Activated naive CD8-positive, alpha-beta T cell treated with anti-CD3 and anti-CD28 coated beads, Interleukin-2, amount 50 U/mL, for 24 hours (primary cell): Measurements from ENCODE around the gene ZFAND2B.

Experiments used
- ATAC-seq: fragments of 150-1000 bp; cut with Tn5 transposase; one replicate; pipeline ENCODE4 v1.10.0; 2021
- DNase-seq: peaks from one replicate; pipeline ENCODE4 v3.0.0; 2021
- H3K27ac Mint-ChIP-seq: one replicate; pipeline ENCODE4 v1.8.0; 2021; ENCODE audit warnings: mild to moderate bottlenecking, mixed read lengths
- H3K27me3 Mint-ChIP-seq: one replicate; pipeline ENCODE4 v1.8.0; 2021; ENCODE audit warnings: mixed read lengths
- H3K36me3 Mint-ChIP-seq: one replicate; pipeline ENCODE4 v1.8.0; 2021; ENCODE audit warnings: low read depth, mixed read lengths
- H3K4me1 Mint-ChIP-seq: one replicate; pipeline ENCODE4 v1.8.0; 2021; ENCODE audit warnings: mixed read lengths
- H3K4me3 Mint-ChIP-seq: one replicate; pipeline ENCODE4 v1.8.0; 2021; ENCODE audit warnings: mild to moderate bottlenecking, moderate library complexity, mixed read lengths
- H3K9me3 Mint-ChIP-seq: one replicate; pipeline ENCODE4 v1.8.0; 2021; ENCODE audit warnings: mixed read lengths

Gene ZFAND2B

GRCh38 chr2:219218732-219219701 lies 12.4 kb downstream of the ZFAND2B start, which contains the start of gene ABCB6:
Gene ABCB6, minus strand, starts transcription at chr2:219218958. Its CDS starts 285 bp downstream, at chr2:219218673.
- Mint-ChIP-seq H3K27ac (peak within 1 kb of the TSS; percentile 81), H3K27me3 (no peaks in the 10 kb centered on the region), H3K36me3 (peaks cover 39% of the 10 kb centered on the region), H3K9me3 (no peaks in the 10 kb centered on the region), H3K4me1 (peaks cover 18% of the 10 kb centered on the region), H3K4me3 (peak within 1 kb of the TSS; percentile 83)
- peak; percentile 89 for DNase-seq
- peak; percentile 79 for ATAC-seq

GRCh38 chr2:219219784-219220532 lies 13.4 kb downstream of the ZFAND2B start:
- ATAC-seq, result no peak
- no peak for DNase-seq
- Mint-ChIP-seq H3K36me3 (peaks cover 37% of the 10 kb centered on the region), H3K4me3 (no peak overlapping the region), H3K27ac (no peak overlapping the region), H3K4me1 (peaks cover 18% of the 10 kb centered on the region), H3K27me3 (no peaks in the 10 kb centered on the region), H3K9me3 (no peaks in the 10 kb centered on the region)

DNA sequence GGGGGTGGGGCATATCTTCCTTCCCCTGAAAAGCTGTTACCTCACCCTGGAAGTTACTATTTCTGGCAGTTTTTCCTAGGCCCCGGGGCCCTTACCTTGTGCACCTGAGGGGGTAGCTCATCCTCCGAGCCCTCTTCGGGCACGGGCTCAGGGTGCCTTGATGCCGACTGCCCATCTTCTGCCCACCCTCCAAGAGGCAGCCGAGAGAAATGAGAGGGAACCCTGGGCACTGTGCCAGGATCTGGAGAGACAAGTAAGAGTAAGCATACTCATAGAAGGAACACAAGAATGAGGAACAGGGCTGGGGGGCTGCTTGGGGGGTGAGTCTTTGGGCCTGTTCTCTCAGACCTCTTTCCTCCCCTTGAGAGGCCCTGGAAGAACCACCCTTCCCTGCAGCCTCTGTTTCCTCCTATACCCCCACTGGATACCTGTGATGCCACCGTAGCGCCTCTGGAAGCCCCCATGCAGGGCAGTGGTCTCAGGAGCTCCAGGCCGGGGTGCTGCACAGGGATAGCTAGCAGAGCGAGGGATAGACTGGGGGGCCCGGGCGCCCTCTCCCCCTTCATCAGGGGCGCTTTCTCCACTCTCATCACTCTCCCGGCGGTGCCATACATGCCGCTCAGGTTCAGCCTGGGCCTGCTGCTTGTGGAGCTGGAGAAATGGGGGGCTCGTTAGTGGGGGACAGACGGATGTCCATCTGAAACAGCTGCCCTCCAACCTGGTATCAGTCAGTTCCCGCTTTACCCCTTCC lies 14.2 kb downstream of the ZFAND2B start:
- no peak for ATAC-seq
- Mint-ChIP-seq H3K4me1 (peaks cover 18% of the 10 kb centered on the region), H3K36me3 (peaks cover 41% of the 10 kb centered on the region), H3K27ac (no peak overlapping the region), H3K27me3 (no peaks in the 10 kb centered on the region), H3K4me3 (no peak overlapping the region), H3K9me3 (no peaks in the 10 kb centered on the region)
- DNase-seq, result no peak

GRCh38 chr2:219221957-219222518 lies 15.5 kb downstream of the ZFAND2B start:
- no peak for DNase-seq
- H3K4me1 Mint-ChIP-seq, result peaks cover 13% of the 10 kb centered on the region
- no peak for ATAC-seq
- no peak overlapping the region for H3K4me3 Mint-ChIP-seq
- H3K27me3 Mint-ChIP-seq, result no peaks in the 10 kb centered on the region
- no peaks in the 10 kb centered on the region for H3K9me3 Mint-ChIP-seq
- H3K27ac Mint-ChIP-seq, result no peak overlapping the region
- peaks cover 45% of the 10 kb centered on the region for H3K36me3 Mint-ChIP-seq

- Mint-ChIP-seq H3K36me3 (peaks cover 39% of the 10 kb centered on the region), H3K9me3 (no peaks in the 10 kb centered on the region), H3K4me3 (no peak overlapping the region), H3K4me1 (peaks cover 19% of the 10 kb centered on the region), H3K27me3 (no peaks in the 10 kb centered on the region), H3K27ac (no peak overlapping the region)
- DNase-seq (no peak), ATAC-seq (no peak)
Measured at GRCh38 chr2:219223831-219224610, 17.4 kb downstream of the ZFAND2B start.

DNA sequence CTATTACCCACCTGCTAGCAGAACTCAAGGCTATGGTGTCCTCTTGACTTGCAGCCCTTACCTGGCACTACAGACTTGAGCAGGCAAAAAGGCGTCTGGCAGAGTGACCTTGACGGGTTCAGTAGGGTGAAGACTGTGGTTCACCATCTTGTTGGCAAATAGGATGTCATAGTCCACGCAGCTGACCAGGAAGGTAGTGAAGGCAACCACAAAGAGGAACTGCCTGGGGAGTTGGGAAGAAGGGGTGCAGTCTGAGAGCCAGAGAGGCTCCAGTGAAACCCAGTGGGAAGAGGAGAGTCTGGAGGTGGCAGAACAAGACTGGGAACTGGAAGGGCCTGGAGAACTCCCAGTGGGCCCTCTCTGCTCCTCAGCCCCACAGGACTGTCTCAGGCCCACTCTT lies 18.8 kb downstream of the ZFAND2B start:
- Mint-ChIP-seq H3K36me3 (peaks cover 39% of the 10 kb centered on the region), H3K27me3 (no peaks in the 10 kb centered on the region), H3K9me3 (no peaks in the 10 kb centered on the region), H3K4me1 (peaks cover 19% of the 10 kb centered on the region), H3K27ac (no peak overlapping the region), H3K4me3 (no peak overlapping the region)
- DNase-seq, result no peak
- no peak for ATAC-seq

DNA sequence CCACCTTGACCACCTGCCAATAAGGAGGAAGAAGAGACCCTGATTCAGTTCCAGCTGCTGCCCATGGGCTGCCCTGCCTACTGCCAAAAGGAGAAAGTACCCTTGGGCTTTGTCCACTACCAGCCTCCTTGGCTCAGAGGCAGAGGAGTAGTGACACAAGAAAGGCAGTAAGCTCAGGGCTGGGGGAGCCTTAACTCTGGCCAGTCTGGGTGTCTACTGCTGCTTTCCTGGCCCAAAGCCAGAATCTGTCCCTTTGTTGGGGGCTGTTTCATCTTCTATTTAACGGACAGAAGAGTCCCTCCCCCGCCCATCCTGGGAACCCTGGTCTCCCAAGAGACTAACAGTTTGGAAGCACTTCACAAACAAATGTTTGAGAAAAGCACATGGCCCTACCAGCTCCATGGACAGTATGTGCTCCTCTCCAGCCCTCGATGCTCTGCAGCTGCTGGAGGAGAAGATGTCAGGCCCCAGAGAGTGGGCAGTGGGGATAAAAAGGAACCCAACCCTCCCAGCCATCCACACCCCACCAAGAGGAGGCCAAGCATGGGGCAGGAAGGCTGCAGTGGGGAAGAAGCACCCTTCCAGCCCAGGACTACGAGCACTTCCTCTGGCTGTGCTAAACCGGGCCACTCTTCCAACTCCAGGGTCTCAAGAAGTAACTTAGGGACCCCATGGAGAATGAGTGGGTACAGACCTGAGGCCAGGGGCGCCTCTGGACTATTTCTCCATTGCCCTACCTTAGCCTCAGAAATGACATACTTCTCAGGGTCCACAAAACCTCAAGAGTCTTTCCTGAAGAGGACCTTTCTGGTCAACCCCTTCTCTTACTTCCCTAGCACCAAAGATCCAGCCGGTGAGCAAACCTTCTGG lies 21.7 kb downstream of the ZFAND2B start:
- Mint-ChIP-seq H3K4me3 (peak overlapping the region; percentile 100), H3K27me3 (no peaks in the 10 kb centered on the region), H3K4me1 (peaks cover 38% of the 10 kb centered on the region), H3K9me3 (no peaks in the 10 kb centered on the region), H3K36me3 (peaks cover 46% of the 10 kb centered on the region), H3K27ac (peak overlapping the region; percentile 59)
- no peak for DNase-seq
- ATAC-seq, result no peak

DNA sequence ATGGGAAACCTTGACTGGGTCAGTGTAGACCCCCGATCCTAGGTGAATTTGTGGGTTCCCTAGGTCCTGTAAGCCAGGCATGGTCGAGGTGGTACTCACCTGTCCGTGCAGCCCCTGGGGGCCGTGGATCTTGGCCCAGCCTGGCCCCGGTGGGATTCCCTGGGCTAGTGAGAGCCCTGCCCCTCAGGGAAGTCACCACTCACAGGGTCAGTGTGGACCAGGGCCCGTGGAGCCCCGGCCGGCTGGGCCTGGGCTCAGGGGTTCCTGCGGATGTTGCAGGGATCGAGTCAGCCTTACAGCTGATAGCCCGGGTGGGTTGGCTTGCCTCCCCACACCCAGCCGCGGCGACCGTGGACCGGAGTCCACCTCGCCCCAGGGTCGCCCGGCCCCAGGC lies 22.3 kb downstream of the ZFAND2B start:
- ATAC-seq (no peak), DNase-seq (no peak)
- peak overlapping the region; percentile 59 for H3K27ac Mint-ChIP-seq
- H3K27me3 Mint-ChIP-seq, result no peaks in the 10 kb centered on the region
- H3K4me3 Mint-ChIP-seq, result peak overlapping the region; percentile 100
- peaks cover 47% of the 10 kb centered on the region for H3K36me3 Mint-ChIP-seq
- no peaks in the 10 kb centered on the region for H3K9me3 Mint-ChIP-seq
- H3K4me1 Mint-ChIP-seq, result peaks cover 39% of the 10 kb centered on the region

DNA sequence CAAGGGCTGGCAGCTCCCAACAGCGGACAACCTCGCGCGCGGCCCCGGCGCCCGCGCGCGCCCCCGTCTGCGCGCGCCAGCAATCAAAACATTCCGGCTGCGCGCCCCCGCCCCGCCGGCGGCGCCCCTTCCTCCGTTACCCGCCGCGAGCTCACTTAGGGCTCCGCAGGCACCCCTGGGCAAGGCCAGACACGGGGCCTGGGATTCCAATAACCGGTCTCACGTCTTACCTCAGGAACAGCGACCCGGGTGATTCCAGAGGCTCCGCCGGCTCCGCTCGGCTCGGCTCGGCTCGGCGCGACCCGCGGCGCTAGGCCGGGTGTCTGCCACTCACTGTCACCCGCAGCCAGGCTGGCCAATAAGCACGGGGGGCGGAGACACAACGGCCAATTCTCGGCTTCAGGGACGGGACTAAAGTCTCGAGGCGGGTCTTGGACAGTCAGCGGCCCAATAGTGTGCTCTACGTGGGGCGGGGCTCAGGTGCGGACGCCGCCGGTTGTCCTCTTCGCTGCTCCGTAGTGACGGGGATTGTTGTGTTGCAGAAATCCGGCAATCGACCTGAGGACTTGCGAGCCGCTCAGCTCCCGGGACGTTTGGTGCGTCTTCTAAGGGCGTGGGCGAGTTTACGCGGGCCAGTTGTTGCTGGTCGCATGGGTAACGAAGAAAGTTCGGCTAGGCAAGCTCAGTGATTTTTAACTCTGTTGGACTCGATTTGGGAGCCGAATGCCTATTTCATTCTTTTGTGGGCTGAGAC lies 22.9 kb downstream of the ZFAND2B start, which contains the start of the genes ANKZF1 and ATG9A:
Gene ANKZF1 (plus strand): TSS at position 502 of the 754 bp plus-strand sequence. CDS start 452 bp downstream, outside the sequence.
Gene ATG9A (minus strand): TSS at position 332 of the 754 bp plus-strand sequence. CDS start 1,612 bp downstream, outside the sequence.
- DNase-seq (peak; percentile 97), ATAC-seq (peak; percentile 98)
- Mint-ChIP-seq H3K27me3 (no peaks in the 10 kb centered on the region), H3K27ac (peak within 1 kb of the TSS; percentile 100), H3K9me3 (no peaks in the 10 kb centered on the region), H3K4me1 (peaks cover 41% of the 10 kb centered on the region), H3K36me3 (peaks cover 48% of the 10 kb centered on the region), H3K4me3 (peak within 1 kb of the TSS; percentile 100)

DNA sequence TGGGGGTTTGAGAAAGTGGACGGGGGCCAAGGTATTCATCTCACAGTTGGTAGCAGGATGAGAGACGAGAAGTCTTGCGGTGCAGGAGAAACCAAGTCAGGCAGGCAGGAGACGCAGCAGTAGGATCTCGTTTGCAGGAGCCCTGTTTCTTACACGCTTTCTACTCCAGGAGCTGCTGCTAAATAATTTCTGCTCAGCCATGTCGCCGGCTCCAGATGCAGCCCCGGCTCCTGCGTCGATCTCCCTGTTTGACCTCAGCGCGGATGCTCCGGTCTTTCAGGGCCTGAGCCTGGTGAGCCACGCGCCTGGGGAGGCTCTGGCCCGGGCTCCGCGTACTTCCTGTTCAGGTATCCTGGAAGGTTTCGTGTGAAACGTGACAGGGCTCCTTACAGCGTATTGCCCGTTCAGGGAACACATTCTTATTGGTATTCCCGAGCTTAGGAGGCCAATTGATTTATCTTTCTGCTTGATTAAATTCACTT lies 23.5 kb downstream of the ZFAND2B start:
- H3K27ac Mint-ChIP-seq, result peak overlapping the region; percentile 100
- H3K36me3 Mint-ChIP-seq, result peaks cover 49% of the 10 kb centered on the region
- peaks cover 41% of the 10 kb centered on the region for H3K4me1 Mint-ChIP-seq
- no peaks in the 10 kb centered on the region for H3K27me3 Mint-ChIP-seq
- no peaks in the 10 kb centered on the region for H3K9me3 Mint-ChIP-seq
- H3K4me3 Mint-ChIP-seq, result peak overlapping the region; percentile 100
- DNase-seq, result peak; percentile 70
- peak; percentile 27 for ATAC-seq

- no peak for DNase-seq
- H3K9me3 Mint-ChIP-seq, result no peaks in the 10 kb centered on the region
Measured at GRCh38 chr2:219234331-219234730, 27.7 kb downstream of the ZFAND2B start.

DNA sequence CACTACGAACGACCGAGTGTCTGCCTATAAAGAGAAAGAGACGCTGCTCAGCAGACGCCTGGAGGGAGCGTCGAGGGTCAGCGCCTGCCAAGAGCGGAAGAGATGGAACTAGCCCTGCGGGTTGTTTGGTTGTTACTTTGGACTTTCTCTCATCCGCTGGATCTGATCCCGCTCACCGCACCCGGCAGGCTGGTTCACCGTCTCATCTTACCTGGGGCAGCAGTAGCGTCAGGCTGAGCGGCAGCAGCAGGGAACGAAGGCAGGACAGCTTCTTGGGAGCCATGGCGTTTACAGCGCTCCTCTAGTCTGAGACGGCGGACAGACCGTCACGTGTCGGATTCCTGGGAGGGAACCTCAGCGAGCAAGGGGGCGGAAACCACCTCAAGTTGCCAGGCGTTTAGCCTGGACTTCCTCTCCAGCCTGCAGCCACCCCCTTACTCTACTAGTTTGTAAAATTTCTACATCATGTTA lies 36.7 kb downstream of the ZFAND2B start:
- Mint-ChIP-seq H3K36me3 (peaks cover 19% of the 10 kb centered on the region), H3K9me3 (no peaks in the 10 kb centered on the region), H3K4me1 (peaks cover 42% of the 10 kb centered on the region), H3K27ac (no peak overlapping the region), H3K4me3 (peak overlapping the region; percentile 49), H3K27me3 (no peaks in the 10 kb centered on the region)
- DNase-seq (no peak), ATAC-seq (no peak)

More at GRCh38 chr2:219234331-219234730, 27.7 kb downstream of the ZFAND2B start:
- Mint-ChIP-seq H3K27ac (no peak overlapping the region), H3K36me3 (peaks cover 58% of the 10 kb centered on the region), H3K4me3 (no peak overlapping the region), H3K27me3 (no peaks in the 10 kb centered on the region), H3K4me1 (peaks cover 25% of the 10 kb centered on the region)
- ATAC-seq, result no peak
